NCI-H1048 (cell line): ENCODE data around the gene RASGRP2.

ENCODE experiments used
- DNase-seq: peaks from one replicate; lab custom pipeline; 2025; lab: John Stamatoyannopoulos, UW

RASGRP2 gene

GRCh38 chr11:64739871-64740270, 4.1 kb downstream of the RASGRP2 start:
- no peak for DNase-seq

GRCh38 chr11:64736654-64737053, 7.3 kb downstream of the RASGRP2 start:
- DNase-seq = no peak

DNA sequence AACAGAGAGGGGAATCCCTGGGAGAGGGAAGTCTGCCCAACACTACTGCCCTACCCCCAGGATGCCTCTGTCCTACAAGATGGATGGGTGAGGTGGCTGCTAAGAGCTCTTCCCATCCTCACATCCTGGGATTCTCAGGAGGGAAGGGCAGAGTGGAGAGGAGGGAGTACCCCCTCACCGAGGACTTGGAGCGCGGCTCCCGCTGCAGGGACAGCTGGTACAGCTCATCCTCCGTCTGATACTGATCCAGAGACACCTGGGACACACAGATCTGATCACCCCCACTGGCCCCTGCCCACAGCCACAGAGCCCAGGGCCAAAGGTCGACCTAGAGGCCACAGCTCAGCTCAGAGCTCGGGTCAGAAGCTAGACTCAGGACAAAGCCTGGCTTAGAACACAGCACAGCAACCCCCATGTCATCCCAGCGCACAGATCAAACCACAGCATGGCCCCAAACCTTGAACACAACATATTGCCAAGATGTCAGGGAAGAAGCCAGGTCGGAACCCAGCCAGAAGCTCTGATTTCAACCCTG, 8.2 kb downstream of the RASGRP2 start:
- no peak for DNase-seq

DNA sequence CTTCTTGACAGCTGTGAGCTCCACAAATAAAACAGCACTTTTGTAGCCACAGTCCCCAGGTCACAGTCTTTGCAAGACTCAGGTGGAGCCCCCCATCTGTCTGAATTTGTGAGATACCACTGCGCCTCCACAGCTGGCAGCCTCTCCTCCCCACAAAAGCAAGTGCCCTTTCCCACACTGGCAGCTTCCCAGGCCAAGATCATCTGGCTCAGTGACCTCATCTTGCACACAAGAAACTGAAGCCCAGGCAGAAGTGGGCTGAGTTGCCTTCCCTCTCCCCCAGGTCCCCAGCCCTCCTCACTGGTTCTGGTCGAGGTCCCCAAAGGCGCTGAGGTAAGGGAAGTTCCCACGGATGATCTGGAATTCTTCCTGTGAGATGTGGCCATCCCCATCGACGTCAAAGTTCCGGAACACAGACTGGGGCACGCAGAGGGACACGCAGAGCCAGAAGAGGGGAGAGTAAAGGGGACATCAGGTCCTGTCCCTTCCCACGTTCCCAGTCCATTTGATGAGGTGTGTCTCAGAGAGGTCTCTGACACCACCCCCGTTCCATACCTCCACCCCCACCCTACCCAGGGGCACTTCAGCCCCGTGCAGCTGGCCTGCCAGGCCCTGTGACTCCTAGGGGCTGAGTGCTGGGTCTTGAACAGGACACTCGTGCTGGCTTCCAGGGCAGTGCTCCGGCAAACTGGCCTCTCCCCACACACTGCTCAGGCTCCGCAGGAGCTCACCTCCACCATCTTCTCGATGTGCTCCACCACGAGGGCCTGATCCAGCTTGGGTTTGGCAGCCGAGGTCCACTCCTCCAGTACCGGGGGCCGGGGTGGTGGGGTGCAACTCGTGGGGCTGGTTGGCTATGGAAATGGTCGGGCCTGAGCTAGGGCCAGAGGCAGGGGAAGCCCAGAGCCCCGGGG, 8.9 kb downstream of the RASGRP2 start:
- no peak for DNase-seq

DNA sequence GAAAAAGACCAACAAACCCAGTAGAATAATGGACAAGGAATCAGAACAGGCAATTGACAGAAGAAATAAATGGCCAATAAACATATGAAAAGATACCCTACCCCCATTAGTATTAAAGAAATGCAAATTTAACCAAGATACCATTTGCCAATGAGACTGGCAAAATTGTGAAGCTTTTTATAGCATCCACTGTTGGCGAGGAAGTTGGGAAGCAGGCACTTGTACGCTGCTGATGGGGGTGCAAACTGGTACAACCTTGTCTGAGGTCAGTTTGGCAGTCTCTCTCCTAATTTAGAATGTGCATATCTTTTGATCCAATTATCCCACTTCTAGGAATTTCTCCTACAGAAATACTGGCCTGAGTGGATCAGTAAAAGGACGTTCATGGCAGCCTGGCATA, 12.3 kb downstream of the RASGRP2 start:
- DNase-seq = no peak

- DNase-seq = no peak
Measured at GRCh38 chr11:64729851-64730382, 14.0 kb downstream of the RASGRP2 start.

GRCh38 chr11:64728757-64729365, 15.1 kb downstream of the RASGRP2 start:
- DNase-seq = no peak

DNA sequence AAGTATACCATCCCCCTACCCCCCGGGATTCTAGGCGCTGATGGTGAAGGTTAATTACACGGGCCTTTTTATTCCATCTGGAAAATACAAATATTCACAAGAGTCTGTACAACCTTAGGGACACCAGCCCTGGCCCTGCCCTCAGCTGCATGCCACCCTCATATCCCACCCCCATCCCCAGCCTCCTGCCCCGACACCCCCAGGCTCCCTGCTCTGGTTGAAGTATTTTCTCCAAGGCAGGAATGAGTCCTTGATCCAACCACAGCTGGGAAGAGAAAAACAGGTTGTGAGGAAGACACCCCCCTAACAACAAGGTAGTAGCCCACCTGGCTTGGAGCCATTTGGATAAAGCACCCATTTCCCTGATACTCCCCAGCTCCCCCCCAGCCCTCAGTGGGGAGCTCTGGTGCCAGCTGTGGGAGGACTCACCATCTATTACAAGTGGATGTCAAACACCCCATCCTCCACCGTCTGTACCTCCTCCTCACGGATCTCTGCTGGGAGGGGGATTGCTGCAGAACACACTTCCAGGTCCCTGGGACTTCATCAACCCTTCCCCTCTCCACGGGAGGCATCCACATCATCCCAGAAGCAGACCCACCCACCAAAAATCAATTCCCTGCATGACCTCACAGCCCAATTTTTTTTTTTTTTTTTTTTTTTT, 16.9 kb downstream of the RASGRP2 start:
- DNase-seq = no peak

GRCh38 chr11:64726211-64726641, 17.7 kb downstream of the RASGRP2 start:
- DNase-seq = no peak

DNA sequence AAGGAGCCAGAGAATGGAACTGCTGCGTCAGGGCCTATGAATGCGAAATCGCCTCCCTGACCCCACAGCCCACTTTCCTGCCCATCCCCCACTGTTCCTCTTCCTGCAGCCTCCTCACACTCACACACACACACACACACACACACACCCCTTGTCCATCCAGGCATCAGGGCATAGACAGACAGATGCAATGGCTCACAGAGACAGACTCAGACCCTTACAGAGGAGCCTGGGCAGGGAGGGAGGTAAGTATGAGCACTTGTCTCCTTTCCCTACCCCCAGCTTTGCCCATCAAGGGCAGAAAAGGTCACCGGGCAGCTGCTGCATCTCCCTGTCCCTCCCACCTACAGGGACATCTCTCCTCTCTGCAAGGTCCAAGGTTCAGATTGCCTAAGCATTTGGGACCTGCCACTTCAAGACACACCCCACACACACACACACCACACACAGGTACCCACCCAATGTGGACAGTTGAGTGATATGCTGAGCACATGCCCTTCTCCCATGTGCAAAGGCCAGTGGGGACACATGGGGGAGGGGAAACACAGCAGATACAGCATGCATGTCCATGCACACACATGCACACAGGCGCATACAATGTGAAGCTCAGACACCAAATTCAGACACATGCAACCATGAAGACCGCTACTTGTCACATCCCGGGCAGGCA, 18.9 kb downstream of the RASGRP2 start:
- DNase-seq = no peak

DNA sequence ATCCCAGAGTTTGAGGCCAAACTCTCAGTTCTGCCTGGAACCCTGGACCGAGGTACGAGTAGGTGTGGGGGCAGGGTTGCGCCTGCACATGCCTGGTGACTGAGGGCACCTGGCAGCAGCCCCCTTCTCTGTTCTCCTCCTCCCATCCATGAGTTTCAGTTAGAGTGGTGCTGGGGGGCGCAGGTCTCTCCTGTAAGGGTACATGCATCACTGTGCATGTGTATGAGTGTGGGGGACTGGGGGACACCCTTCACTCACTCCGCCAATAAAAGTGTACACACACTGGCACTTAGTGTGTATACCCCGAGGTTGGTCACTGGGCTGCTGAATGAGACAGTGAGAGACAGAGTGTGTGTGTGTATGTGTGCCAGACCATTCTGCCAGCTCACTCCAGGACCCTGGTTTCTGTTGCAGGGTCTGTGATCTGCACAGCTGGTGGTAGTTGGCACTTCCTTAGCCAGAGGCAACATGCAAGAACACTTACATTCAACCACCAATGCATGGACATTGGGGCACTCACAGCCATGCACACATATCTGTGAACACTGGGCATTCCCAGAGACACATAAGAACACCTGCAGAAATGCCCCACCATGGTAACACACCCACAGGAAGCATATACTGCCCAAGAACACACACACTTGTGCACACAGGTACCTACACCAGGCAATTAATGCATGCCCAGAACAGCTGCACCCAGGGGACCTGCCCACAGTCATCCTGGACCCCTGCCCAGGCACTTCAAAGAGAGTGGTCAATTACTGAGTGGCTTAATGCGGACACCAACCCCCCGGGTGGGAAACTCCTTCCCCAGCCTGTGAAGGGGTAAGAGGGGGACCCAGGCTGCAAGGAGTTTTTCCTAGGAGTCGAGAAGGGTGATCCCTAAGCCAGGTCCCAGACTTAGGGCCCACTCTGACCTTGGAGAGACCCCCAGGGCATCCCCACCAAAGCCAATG, 19.8 kb downstream of the RASGRP2 start:
- no peak for DNase-seq

GRCh38 chr11:64723117-64723906, 20.6 kb downstream of the RASGRP2 start, which contains the start of gene NRXN2:
TSS of gene NRXN2 (minus strand) at chr11:64723197. CDS start at chr11:64713699, 9,498 bp downstream.
- no peak for DNase-seq

DNA sequence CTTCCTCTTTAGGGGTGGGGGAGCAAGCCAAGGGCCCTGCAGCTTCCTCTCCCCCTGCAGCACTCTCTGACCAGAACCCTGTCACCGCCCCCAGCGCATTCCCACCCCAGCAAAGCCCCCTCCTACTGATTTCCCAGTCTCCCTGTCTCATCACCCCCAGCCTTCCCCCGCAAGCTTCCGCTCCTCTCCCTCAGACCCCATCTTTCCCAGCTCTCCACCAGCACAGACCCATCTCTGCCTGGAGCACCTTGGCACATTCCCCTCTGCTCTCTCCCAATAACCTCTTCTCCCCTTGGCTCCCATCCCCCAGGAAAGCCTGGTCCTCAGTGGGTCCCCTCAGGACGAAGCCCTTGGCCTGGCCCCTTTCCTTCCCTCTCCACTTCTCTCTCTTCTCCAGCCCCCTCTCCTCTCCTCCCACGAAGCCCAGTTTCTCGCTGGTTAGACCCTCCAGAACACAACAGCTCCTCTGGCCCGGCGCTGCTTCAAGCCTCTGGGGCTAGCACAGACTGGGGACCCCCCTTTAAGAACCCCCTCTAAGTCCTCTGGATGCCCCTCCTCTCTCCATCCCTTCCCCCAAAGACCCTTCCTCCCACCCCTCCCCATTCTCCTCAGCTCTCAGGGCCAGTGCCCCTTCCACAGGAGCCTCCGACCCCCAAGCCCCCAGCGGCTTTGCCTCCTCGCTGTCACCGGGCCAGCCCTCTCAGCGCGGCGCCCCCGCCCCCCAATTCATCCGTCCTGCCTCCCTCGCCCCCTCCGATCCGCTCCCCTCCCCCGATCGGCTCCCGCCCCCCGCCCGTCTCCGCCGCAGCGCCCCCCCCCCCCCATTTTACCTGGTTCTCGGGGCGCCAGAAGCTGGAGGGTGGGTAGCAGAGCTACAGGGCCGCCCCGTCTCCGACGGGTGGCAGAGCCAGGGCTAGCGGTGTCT, 21.5 kb downstream of the RASGRP2 start:
- no peak for DNase-seq

DNA sequence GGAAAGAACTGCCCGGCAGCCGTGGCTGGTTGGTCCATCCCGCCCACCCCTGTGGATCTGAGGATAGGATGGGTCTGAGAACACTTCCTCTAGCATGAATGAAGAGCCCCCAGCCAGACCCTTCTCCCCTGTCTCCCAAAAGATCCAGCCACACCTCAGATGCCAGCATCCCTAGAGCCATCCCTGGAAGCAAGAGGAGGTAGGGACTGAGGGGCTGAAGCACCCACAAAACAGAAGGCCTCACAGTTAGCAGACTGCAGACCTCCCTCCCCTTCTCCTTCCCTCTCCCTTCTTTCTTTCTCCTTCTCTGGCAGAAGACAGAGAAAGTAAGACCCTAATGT, 22.6 kb downstream of the RASGRP2 start:
- DNase-seq = no peak

DNA sequence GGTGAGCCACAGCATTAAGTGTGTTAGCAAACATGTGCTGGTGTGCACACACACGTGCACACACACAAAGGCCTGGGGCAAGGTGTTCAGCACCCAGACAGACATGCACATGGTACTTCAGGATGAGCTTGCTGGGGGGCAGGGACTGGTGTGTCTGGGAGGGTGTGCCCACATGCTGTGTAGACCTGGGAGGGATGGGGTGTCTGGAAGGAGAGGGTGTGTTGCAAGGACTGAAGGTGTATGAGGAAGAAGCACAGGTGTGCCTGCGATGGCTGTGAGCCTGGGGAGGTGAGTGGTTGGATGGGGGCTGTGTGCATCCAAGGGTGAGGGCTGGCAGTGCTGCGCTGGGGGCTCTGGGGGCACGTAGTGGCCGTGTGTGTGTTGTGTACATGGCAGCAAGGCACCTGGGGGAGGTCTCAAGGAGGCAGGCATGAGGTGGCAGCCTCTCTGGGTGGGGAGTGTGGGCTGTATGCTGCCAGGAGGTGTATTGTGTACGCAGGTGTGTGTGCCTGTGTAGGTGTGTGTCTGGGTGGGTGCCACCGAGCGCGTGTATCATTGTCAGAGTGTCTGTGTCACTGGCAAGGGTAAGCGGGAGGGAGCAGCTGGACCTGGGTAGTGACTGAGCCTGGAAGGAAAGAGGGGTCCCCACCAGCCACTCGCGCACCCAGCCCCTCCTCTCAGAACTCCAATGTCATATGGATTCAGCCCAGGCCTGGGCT, 23.1 kb downstream of the RASGRP2 start:
- DNase-seq = no peak

DNA sequence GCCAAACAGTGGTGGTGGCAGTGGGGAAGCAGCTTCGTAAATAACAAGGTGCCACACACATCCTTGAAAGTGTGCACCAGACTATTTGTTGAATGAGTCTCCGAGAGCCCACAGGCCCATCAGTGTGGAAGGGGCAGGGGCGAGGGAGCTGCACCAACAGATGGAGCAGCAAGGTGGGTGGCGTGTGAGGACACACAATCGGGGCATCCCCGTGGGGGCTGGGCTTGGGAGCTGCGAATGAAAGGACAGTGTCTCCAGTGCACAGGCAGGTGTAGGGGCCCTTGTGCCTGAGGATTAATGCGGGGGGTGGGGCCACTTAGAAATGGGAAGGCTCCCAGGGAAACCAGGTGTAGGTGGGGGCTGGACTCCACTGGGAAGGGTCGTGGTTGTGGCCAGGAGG, 23.8 kb downstream of the RASGRP2 start:
- DNase-seq = no peak

- no peak for DNase-seq
Measured at GRCh38 chr11:64719406-64719805, 24.5 kb downstream of the RASGRP2 start.

- DNase-seq = no peak
Measured at GRCh38 chr11:64718780-64719124, 25.2 kb downstream of the RASGRP2 start.
